DMS79 treated with DMSO at 0.1 percent for 48 hours (cell line): Measurements from ENCODE around the gene PTPN1.
"Not testable (repeated sequence)": the region's sequence is repeated elsewhere in the genome, so short reads cannot be mapped to it uniquely, and the experiment has no call there.

Experiments
- DNase-seq: peaks from one replicate; lab custom pipeline; 2025; lab: John Stamatoyannopoulos, UW

Gene PTPN1

GRCh38 chr20:50481741-50482140 lies 28.4 kb upstream of the PTPN1 start:
- DNase-seq, result no peak

DNA sequence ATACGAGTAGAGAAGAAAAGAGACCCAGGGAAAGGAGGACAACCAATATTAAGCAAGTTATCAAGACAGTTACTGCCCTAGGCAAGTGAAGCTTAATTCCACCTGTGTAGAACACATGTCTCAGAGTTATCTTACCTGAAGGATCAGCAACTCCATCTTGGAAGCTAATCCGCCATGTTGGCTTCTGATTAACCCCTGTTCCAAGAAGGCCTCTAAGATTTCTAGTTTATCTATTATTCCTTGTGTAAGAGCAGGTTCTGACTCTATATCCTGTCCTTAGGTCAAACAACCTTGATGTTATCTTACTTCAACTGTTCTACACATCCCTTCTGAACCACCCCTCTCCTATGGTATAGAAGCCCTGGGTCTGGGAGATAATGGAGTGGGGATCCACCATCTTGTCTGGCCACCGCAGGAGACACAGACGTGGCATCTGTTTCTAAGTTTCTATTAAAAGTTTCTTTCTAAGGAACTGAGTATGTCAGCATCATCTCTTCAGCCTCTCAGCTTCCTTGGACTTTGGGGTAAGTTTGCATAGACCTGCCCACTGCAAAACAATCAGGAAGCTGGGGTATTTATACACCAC lies 27.7 kb upstream of the PTPN1 start:
- no peak for DNase-seq

DNA sequence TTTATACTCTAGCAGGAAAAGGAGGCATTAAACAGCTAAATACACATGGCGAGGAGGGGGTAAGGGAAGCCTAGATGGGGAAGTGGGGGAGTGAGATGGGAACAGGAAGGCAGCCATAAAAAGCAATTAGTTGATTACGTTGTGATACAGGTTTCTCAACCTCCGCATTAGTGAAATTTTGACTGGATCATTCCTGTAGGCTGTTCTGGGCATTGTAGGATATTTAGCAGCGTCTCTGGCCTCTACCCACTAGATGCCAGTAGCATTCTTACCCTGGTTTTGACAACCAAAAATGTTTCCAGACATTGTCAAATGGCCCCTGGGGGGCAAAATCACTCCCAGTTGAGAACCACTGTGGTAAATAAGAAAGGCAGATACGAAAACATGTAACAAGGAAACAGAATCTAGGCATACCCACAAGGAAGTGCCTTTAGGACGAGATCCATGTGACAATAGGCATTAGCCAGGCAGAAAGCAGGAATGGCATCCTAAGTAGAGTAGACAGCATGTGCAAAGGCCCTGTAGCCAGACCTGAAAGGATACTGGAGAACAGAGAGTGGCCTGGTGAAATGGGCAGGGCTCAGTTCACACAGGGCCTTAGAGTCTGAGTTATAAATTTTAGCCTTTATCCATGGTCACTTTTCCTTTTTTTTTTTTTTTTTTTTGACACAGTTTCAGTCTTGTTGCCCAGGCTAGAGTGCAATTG lies 25.8 kb upstream of the PTPN1 start:
- no peak for DNase-seq

- no peak for DNase-seq
Observed at GRCh38 chr20:50487397-50487796, 22.8 kb upstream of the PTPN1 start.

- DNase-seq, result no peak
Observed at GRCh38 chr20:50488236-50488806, 21.9 kb upstream of the PTPN1 start.

DNA sequence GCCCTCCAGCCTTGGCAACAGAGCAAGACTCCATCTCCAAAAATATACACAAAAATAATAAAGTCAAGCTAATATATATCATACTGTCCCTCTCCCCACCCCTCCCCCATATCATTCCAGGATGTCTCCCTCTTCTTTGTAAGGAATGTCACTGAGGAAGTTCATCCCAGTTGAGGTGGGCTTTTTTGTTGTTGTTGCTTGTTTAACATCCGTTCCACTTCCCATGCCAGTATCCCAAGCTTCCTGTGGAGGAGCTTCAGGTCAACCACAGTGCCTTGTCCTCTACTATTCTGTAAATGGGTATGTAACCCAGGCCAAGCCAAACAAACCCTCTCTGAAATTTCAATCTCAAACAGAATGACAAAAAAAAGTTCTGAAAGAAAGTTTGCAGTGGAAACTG lies 19.0 kb upstream of the PTPN1 start:
- DNase-seq, result no peak

DNA sequence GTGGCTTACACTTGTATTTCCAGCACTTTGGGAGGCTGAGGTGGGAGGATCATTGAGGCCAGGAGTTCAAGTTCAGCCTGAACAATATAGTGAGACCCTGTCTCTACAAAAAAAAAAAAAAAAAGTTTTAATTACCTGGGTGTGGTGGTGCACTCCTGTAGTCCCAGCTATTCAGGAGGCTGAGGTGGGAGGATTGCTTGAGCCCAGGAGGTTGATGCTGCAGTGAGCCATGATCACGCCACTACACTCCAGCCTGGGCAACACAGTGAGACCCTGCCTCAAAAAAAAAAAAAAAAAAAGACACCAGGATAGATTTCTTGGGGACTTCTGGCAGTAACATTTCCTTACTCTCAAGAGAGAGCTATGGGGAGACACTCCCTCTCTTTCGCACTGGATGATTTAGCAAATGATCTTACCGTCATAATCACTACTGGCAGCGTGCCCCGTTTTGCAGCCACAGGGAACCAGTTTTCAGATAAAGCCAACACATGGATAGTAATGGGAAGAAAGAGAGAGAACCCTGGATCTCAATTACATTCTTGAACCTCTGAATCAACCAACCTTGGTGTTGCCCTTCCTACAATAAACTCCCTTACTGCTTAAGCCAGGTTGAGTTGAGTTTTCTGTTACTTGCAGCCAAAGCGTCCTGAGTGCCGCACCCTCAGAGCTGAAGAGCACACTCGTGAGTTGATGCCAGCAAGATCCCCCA lies 18.1 kb upstream of the PTPN1 start:
- peak; percentile 64 for DNase-seq

- DNase-seq, result no peak
Observed at GRCh38 chr20:50493881-50494253, 16.3 kb upstream of the PTPN1 start.

- no peak for DNase-seq
Observed at GRCh38 chr20:50494428-50494827, 15.8 kb upstream of the PTPN1 start.

DNA sequence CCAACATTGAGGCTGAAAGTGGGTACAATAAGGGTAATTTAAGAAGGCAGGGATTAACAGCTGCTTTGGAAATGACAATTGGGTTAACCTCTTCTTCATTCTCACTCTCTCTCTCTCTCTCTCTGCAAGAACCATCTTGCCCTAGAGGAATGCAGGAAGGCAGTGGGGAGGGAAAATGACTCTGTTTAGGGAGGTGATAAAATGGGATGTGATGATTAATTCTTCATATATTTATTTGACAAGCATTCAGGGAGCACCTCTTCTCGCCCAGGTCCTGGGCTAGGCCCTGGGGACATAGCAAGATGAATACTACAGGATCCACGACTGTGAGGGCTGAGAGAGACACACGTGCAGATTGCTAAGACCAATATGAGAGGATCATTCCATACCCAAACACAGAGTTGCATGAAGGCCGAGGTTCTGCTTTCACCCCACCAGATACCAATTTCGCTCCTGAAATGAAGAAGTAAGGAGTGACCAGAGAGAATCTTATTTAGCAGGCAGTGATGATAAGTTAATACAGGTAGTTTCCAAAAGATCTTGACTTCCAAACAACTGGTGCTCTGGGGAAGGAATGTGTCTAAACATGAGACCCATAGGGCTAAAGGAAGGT lies 13.3 kb upstream of the PTPN1 start:
- DNase-seq, result no peak

DNA sequence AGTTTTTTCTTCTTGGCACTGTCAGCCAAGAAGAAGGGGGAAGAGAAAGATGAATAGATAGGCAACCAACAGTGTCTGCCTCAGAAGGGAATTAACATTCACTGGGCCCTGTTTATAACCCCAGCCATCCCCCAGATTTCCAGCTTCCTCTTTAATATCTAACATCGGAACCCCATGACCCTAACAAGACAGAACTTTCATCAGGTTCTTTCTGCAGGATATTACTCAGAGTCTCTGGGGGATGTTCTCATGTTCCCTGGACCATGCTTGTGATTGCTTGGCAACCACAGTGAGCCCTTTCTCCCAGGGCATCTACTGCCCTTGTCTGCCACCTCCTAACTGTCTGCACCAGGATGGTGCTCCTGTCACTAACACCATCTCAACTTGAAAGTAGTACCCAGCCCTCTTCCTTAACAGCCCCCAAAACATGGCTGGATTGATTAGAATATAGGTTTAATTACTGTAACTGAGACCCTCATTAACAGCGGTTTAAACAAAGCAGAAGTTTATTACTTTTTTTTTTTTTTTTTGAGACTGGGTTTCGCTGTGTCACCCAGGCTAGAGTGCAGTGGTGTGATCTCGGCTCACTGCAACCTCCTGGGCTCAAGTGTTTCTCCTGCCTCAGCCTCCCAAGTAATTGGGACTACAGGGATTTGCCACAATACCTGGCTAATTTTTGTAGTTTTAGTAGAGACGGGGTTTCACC lies 12.0 kb upstream of the PTPN1 start:
- DNase-seq, result no peak

DNA sequence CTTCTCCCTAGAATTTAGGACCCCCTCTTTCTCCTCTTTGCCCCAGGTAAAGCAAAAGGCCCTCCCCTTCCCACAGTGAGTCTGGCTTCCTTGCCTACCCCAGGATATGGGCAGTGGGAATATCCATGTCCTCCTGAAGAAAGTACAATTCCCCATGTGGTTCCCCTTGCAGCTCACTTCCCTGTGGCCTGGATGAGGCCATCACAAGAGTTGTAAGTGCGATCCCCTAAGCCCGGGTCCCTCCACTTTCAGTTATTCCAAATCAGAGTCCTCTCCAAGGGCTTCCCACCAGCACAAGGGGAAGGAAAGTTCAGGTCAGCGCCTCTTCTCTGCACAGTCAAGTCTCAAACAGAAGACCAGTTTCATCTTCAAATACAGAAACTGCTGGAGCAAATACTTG lies 10.2 kb upstream of the PTPN1 start:
- DNase-seq, result no peak

DNA sequence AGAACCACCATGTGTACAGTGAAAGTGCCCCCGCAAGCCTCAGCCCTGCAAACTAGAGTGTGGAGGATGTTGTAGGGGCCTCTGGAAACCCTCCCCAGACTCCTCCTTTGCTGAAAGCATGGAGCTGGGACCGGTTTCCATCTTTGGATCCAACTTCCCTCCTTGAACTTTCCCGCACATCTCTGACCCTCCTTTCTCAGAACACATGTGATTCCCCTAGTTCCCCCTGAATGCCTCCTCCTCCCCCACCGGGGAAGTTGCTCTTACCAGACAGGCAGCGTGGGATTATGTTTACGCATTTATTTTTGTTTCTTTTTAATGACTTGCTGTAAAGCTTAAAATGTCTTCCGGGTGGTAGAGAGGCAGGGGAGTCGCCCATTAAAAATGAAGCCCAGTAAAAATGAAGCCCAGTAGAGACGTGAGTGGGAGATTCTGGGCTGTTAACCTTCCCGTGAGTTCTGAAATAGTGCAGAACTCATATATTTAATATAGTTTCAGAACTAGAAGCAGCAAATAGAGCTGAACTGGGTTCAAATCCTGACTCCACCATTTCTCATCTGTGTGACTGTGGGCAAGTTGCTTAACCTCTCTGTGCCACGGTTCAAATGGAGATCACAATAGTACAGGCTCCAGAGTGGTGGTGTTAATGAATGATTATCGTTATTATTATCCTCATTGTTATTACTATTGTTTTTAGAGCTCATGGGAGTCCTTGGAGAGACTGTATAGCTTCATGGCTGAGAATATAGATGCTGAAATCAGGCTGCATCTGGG lies 8.0 kb upstream of the PTPN1 start:
- DNase-seq, result no peak

GRCh38 chr20:50504231-50504823 lies 5.9 kb upstream of the PTPN1 start:
- DNase-seq, result no peak

DNA sequence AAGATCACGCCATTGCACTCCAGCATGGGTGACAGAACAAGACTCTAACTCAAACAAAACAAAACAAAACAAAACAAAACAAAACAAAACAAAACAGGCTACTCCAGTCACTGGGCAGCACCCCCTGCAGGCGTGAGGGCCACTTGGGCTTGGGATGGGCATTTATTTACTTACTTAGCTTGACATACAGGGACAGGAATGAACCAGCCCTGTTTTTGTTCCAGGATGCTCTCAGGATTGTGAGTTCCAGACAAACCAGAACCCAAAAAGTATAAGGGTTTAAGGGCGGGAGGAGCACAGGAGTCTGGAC lies 4.0 kb upstream of the PTPN1 start:
- DNase-seq, result no peak

DNA sequence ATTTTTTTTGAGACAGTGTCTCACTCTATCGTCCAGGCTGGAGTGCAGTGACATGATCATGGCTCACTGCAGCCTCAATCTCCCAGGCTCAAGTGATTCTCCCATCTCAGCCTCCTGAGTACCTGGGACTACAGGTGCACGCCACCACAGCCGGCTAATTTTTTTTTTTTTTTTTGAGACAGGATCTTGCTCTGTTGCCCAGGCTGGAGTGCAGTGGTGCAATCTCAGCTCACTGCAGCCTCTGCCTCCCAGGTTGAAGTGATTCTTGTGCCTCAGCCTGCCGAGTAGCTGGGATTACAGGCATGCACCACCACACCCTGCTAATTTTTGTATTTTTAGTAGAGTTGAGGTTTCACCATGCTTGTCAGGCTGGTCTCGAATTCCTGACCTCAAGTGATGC lies 2.4 kb upstream of the PTPN1 start:
- DNase-seq, result not testable (repeated sequence)

- no peak for DNase-seq
Observed at GRCh38 chr20:50508171-50508755, 1.9 kb upstream of the PTPN1 start.

DNA sequence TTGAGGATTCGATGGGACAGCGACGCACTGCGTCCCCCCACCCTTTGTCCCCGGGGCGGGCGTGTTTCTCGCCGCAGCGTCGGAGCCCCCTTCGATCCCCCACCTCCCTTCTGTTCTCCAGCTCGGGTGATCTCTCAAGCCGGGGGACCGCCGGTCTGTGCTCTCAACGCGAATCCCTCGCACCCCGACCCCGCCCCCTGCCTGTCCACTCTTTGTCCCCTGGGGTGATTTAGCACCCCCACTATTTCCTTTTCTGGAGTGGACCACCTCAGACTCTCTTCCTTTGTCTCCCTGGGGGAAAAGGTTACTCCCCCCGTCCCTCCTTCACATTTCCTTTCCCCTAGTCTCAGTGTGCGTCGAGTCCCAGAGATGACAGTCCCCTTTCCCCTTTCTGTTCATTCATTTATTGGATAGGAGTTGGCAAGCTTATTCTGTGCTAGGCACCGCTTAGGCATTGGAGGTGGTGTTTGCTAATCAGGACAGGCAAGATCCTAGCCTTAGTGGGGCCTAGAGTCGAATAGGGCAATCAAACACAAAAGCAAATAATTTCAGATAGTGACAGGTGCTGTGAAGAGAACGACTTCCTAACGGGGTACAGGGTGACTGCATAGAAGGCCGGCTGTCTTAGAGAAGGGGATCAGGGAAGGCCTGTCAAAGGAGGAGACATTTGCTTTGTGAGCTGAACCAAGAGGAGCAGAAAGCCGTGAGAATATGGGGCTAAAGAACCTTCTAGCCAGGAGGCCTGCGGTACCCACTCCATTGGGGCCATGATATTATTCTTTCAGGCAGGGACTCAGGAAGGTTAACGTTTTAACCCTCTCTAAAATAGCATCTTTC lies 741 bp downstream of the PTPN1 start:
- DNase-seq, result no peak

GRCh38 chr20:50512323-50512722 lies 2.1 kb downstream of the PTPN1 start:
- no peak for DNase-seq
